Breast epithelium (tissue), 3 donors: ENCODE data around the gene RXFP4.

Experiments used
- CTCF ChIP-seq, 3 donors: fragments of 450-650 bp; IDR thresholded peaks; one replicate each; pipeline ENCODE4 v1.5.1; 2016 to 2017; ENCODE audit warnings: antibody characterized with exemption in 3 of 3, mild to moderate bottlenecking in 3 of 3, moderate library complexity in 3 of 3
- POLR2A ChIP-seq: fragments of 450-650 bp; IDR thresholded peaks from one replicate; pipeline ENCODE4 v1.6.1; 2016; ENCODE audit warnings: antibody characterized with exemption, mild to moderate bottlenecking, moderate library complexity
- POLR2AphosphoS5 ChIP-seq, 3 donors: sonication (generic); formaldehyde crosslinking; IDR thresholded peaks; one replicate each; pipeline ENCODE4 v1.6.1; 2017; ENCODE audit warnings: antibody characterized with exemption in 3 of 3

- TF ChIP-seq POLR2AphosphoS5 (IDR thresholded peaks at IDR 0.05): no peak
- no peak for TF ChIP-seq CTCF (IDR thresholded peaks at IDR 0.05)
- no peak for TF ChIP-seq POLR2A
Observed at GRCh38 chr1:155976062-155976912, 34.8 kb downstream of the RXFP4 start.
